ENCODE measurements around the gene PHOSPHO2.

DNA sequence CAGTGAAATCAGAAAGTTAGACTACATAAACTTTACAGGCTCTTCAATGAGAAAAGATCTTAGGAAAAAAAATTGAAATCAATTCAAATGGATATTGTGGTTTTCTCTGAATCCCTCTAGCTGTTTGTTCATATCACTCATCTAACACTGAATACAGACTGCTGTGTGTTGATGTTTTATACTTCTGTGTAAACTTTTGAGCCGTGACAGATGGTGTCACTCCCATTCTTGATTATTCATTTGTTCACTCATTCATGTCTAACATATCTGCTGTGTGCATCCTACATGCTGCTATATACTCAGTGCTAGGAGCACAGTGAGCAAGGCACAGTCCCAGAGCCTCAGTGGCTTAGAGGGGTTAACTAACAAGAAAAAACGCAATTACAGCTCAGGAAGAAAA lies 52.0 kb downstream of the PHOSPHO2 start:
- TF ChIP-seq EZH2 (IDR thresholded peaks at IDR 0.05; ENCODE audit: low read length, unreplicated experiment) (no peak), EZH2phosphoT487 (IDR thresholded peaks at IDR 0.05; ENCODE audit: borderline replicate concordance, low read length) (no peak)
- TF ChIP-seq, protein P1, sequence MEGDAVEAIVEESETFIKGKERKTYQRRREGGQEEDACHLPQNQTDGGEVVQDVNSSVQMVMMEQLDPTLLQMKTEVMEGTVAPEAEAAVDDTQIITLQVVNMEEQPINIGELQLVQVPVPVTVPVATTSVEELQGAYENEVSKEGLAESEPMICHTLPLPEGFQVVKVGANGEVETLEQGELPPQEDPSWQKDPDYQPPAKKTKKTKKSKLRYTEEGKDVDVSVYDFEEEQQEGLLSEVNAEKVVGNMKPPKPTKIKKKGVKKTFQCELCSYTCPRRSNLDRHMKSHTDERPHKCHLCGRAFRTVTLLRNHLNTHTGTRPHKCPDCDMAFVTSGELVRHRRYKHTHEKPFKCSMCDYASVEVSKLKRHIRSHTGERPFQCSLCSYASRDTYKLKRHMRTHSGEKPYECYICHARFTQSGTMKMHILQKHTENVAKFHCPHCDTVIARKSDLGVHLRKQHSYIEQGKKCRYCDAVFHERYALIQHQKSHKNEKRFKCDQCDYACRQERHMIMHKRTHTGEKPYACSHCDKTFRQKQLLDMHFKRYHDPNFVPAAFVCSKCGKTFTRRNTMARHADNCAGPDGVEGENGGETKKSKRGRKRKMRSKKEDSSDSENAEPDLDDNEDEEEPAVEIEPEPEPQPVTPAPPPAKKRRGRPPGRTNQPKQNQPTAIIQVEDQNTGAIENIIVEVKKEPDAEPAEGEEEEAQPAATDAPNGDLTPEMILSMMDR (conservative IDR thresholded peaks at IDR 0.05; ENCODE audit: low read depth, low read length), result no peak

Measured in PC-3 (cell line).